HEK293T (cell line): ENCODE data around the gene SIMC1.
"Not testable (repeated sequence)": the region's sequence is repeated elsewhere in the genome, so short reads cannot be mapped to it uniquely, and the experiment has no call there.

Source experiments
- BHLHE40 ChIP-seq: fragments of 450-650 bp; IDR thresholded peaks from 2 replicates; pipeline ENCODE4 v1.6.1; 2016; ENCODE audit warnings: mild to moderate bottlenecking, moderate library complexity, borderline replicate concordance
- CTBP1 ChIP-seq: fragments of 450-650 bp; IDR thresholded peaks from 2 replicates; pipeline ENCODE4 v1.6.1; 2016; ENCODE audit warnings: borderline replicate concordance
- ELF4 ChIP-seq: fragments of 450-650 bp; IDR thresholded peaks from 2 replicates; pipeline ENCODE4 v1.6.1; 2017; ENCODE audit warnings: antibody characterized with exemption
- FOXA1 ChIP-seq: fragments of 450-650 bp; IDR thresholded peaks from 2 replicates; pipeline ENCODE4 v1.6.1; 2016; ENCODE audit warnings: mild to moderate bottlenecking
- FOXK2 ChIP-seq: fragments of 450-650 bp; IDR thresholded peaks from 2 replicates; pipeline ENCODE4 v1.6.1; 2016; ENCODE audit warnings: mild to moderate bottlenecking
- FOXM1 ChIP-seq: fragments of 450-650 bp; IDR thresholded peaks from 2 replicates; pipeline ENCODE4 v1.6.1; 2017; ENCODE audit warnings: mild to moderate bottlenecking, borderline replicate concordance
- LEF1 ChIP-seq: fragments of 450-650 bp; IDR thresholded peaks from 2 replicates; pipeline ENCODE4 v1.6.1; 2017; ENCODE audit warnings: mild to moderate bottlenecking, borderline replicate concordance
- PKNOX1 ChIP-seq: fragments of 450-650 bp; IDR thresholded peaks from 2 replicates; pipeline ENCODE4 v1.6.1; 2016
- SP1 ChIP-seq: fragments of 450-650 bp; IDR thresholded peaks from 2 replicates; pipeline ENCODE4 v1.6.1; 2017
- TARDBP ChIP-seq: fragments of 450-650 bp; IDR thresholded peaks from 2 replicates; pipeline ENCODE4 v1.6.1; 2016
- ZNF384 ChIP-seq: fragments of 450-650 bp; IDR thresholded peaks from 2 replicates; pipeline ENCODE4 v1.6.1; 2016

GRCh38 chr5:176228358-176228757 lies 9.9 kb upstream of the SIMC1 start:
- not testable (repeated sequence) for TF ChIP-seq ZNF384, SP1, LEF1, TARDBP, BHLHE40, PKNOX1, FOXK2, ELF4, FOXM1, CTBP1, FOXA1
